Measurements from ENCODE around the gene FAM89B. TPM values are rescaled to one million over a fixed set of nuclear protein-coding genes. Genes with fewer than 3 reads are reported as not detected.

Gene FAM89B
- total RNA-seq, 2 experiments from 2014 or later, result 12.8 to 22.7 TPM

DNA sequence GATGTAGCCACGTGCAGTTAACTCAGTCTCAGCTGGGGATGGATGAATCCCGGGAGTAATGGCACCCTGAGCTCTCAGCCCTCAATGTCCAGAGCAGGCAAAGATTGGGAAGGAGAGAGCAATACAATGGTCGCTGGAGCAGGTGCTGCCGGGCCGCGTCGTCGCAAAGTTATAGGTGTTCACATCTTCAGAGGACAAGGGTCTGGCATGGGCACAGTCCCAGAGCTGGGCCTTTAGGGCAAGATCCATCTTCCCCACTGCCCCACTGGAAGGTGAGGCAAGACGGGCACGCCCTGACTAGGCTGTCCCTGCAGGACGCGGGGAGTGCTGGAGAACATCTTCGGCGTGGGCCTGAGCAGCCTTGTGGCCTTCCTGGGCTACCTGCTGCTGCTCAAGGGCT is 50.8 kb downstream of the FAM89B start:
- POLR2A ChIA-PET, result interaction anchor here (1.4 kb wide), 1 partner anchor 9 kb away, joined by 6 read pairs; no protein-coding TSS in a partner anchor
- H3K27ac Mint-ChIP-seq, result no peak overlapping the region
- CTCF ChIA-PET, result interaction anchor here (0.8 to 1.3 kb wide), 5 partner anchors 11 to 35 kb away, joined by 3 to 4 read pairs (median 3); no protein-coding TSS in a partner anchor
- DNase-seq (no peak), ATAC-seq (no peak)
- H3K4me1 Mint-ChIP-seq, result no peaks in the 10 kb centered on the region
- H3K4me3 Mint-ChIP-seq, result no peak overlapping the region
- no peaks in the 10 kb centered on the region for H3K27me3 Mint-ChIP-seq
- H3K9me3 Mint-ChIP-seq (ENCODE audit: low read depth), result no peaks in the 10 kb centered on the region
- intact Hi-C loops (cut with DNase I, micrococcal nuclease), result no loop called here
- H3K36me3 Mint-ChIP-seq (ENCODE audit: low read depth), result peaks cover 57% of the 10 kb centered on the region

Other genes with a start within 250 kb of the FAM89B start
- gene DPF2, start 238.7 kb upstream of the FAM89B start, total RNA-seq, result 10 to 100 TPM; 67.5 to 69.0 TPM
- 1 to 10 TPM in 1 of 2 experiments, under 1 TPM in 1; 0.58 to 1.1 TPM for gene TIGD3, start 217.8 kb upstream of the FAM89B start, total RNA-seq
- 10 to 100 TPM; 13.2 to 14.3 TPM for gene SLC25A45, start 189.9 kb upstream of the FAM89B start, total RNA-seq
- gene FRMD8, start 185.9 kb upstream of the FAM89B start, total RNA-seq, result 10 to 100 TPM; 32.7 to 37.5 TPM
- gene NEAT1, start 149.7 kb upstream of the FAM89B start, total RNA-seq, result 100 to 1,000 TPM; 435 to 569 TPM
- gene MALAT1, start 73.5 kb upstream of the FAM89B start, total RNA-seq, result 1,000 to 10,000 TPM; 7,016 to 9,748 TPM
- 10 to 100 TPM; 66.5 to 78.8 TPM for gene SCYL1, start 47.5 kb upstream of the FAM89B start, total RNA-seq
- gene LTBP3, start 14.2 kb upstream of the FAM89B start, total RNA-seq, result 10 to 100 TPM; 57.8 to 72.7 TPM
- 10 to 100 TPM; 50.7 to 56.4 TPM for gene ZNRD2, start 2.1 kb upstream of the FAM89B start, total RNA-seq
- 10 to 100 TPM; 88.3 to 98.8 TPM for gene EHBP1L1, start 3.5 kb downstream of the FAM89B start, total RNA-seq
- gene KCNK7, start 23.3 kb downstream of the FAM89B start, total RNA-seq, result under 1 TPM; 0.27 to 0.37 TPM
- gene MAP3K11, start 41.7 kb downstream of the FAM89B start, total RNA-seq, result 10 to 100 TPM; 47.4 to 54.3 TPM
- gene PCNX3, start 43.2 kb downstream of the FAM89B start, total RNA-seq, result 10 to 100 TPM; 27.9 to 30.7 TPM
- 100 to 1,000 TPM; 181 to 202 TPM for gene SIPA1, start 65.6 kb downstream of the FAM89B start, total RNA-seq
- gene RELA, start 90.4 kb downstream of the FAM89B start, total RNA-seq, result 100 to 1,000 TPM in 1 of 2 experiments, 10 to 100 TPM in 1; 76.9 to 109 TPM
- 10 to 100 TPM; 56.5 to 65.1 TPM for gene KAT5, start 139.7 kb downstream of the FAM89B start, total RNA-seq
- 10 to 100 TPM; 72.5 to 96.8 TPM for gene RNASEH2C, start 148.3 kb downstream of the FAM89B start, total RNA-seq
- gene AP5B1, start 208.4 kb downstream of the FAM89B start, total RNA-seq, result 10 to 100 TPM; 11.7 to 14.4 TPM
- under 1 TPM; 0.09 to 0.19 TPM for gene OVOL1, start 214.5 kb downstream of the FAM89B start, total RNA-seq

Data from activated CD4-positive, alpha-beta T cell treated with anti-CD3 and anti-CD28 coated beads for 36 hours (primary cell).